K562 (cell line): ENCODE results near the gene FXYD1. TPM values are rescaled to one million over a fixed set of nuclear protein-coding genes. Genes with fewer than 3 reads are reported as not detected.

Experiments used
- CEBPB ChIP-seq: fragments of 450-650 bp; IDR thresholded peaks from 2 replicates; pipeline ENCODE4 v1.6.1; 2016; ENCODE audit warnings: missing genetic modification characterization, missing compliant biosample characterization
- CREB1 ChIP-seq, 2 experiments: sonication (generic) in 1 of 2; formaldehyde crosslinking in 1 of 2; IDR thresholded peaks; 2 replicates each; pipeline versions ENCODE4 v1.6.1 to v1.8.0; 2012 to 2022; ENCODE audit warnings: inconsistent platforms in 1 of 2, mild to moderate bottlenecking in 1 of 2, missing genetic modification reagents in 1 of 2, moderate library complexity in 1 of 2
- MGA ChIP-seq: fragments of 450-650 bp; IDR thresholded peaks from 2 replicates; pipeline ENCODE4 v1.6.1; 2016; ENCODE audit warnings: mild to moderate bottlenecking, moderate library complexity
- RBM22 ChIP-seq: fragments of 200-400 bp; formaldehyde crosslinking; IDR thresholded peaks from 2 replicates; pipeline ENCODE4 v1.6.1; 2018; ENCODE audit warnings: low read length, low read depth; ENCODE audit not compliant: poor library complexity, severe bottlenecking
- RREB1 ChIP-seq: fragments of 250-450 bp; sonication (Bioruptor Pico); IDR thresholded peaks from 2 replicates; pipeline ENCODE4 v1.4.0; 2020
- ZKSCAN8 ChIP-seq: fragments of 200-800 bp; sonication (Bioruptor generic); IDR thresholded peaks from 2 replicates; pipeline ENCODE4 v1.6.1; 2016; ENCODE audit warnings: missing genetic modification characterization, missing compliant biosample characterization
- ZNF24 ChIP-seq: fragments of 450-650 bp; IDR thresholded peaks from 2 replicates; pipeline ENCODE4 v1.6.1; 2016
- polyA plus RNA-seq, 8 experiments: library from polyadenylated mRNA; depleted of rRNA in 4 of 8; stranded (reverse) in 5 of 8; unstranded in 3 of 8; fragments of >200 nt; fragmentation: Nextera tagmentation in 2 of 8; fragmentation: Illumina TruSeq in 1 of 8; extraction: Ambion mirVana in 2 of 8; extraction: Trizol in 1 of 8; gene quantifications; 2 replicates each; pipeline versions ENCODE4 v1.2.1 to v1.2.3, GENCODE V29; 2011 to 2014; ENCODE audit warnings: inconsistent platforms in 1 of 8, missing spikeins in 1 of 8
- total RNA-seq, 7 experiments: library from RNA; depleted of rRNA in 6 of 7; stranded (reverse); fragments of >200 nt in 6 of 7; fragmentation: Illumina TruSeq in 2 of 7; extraction: Trizol in 2 of 7; gene quantifications; 2 replicates each; pipeline versions ENCODE4 v1.2.1 to v1.2.3, GENCODE V29; 2011 to 2021; ENCODE audit warnings: low replicate concordance in 1 of 7

Gene FXYD1
- total and polyA plus RNA-seq, 9 of the 15 experiments (the other 6 are each of a cell fraction or from before 2014, with no cell fraction given), result 0.40 to 3.2 (median 1.8) TPM; not detected in 3

GRCh38 chr19:35154525-35155406 lies 16.1 kb downstream of the FXYD1 start, which contains the start of gene FXYD5 (continued):
- peak; percentile 84 for TF ChIP-seq CEBPB
- TF ChIP-seq MGA, result peak; percentile 66; the same call in 1 of the 2 replicates
- TF ChIP-seq RBM22, result peak; percentile 60
- 0 out of 2 replicates have a peak, but pooled peaks have one; percentile 48 for TF ChIP-seq RREB1 (CRISPR knock-in tag)
- TF ChIP-seq ZKSCAN8 (CRISPR knock-in tag), result no peak
- 0 out of 2 replicates have a peak, but pooled peaks have one; percentile 32 for TF ChIP-seq ZNF24
- 0 out of 2 replicates have a peak, but pooled peaks have one; percentile 33 for TF ChIP-seq CREB1 (IDR thresholded peaks at IDR 0.05)
- TF ChIP-seq CREB1 (CRISPR knock-in tag; IDR thresholded peaks at IDR 0.05), result 0 out of 2 replicates have a peak, but pooled peaks have one; percentile 39
